Urothelium cell line (cell line): ENCODE data around the gene ACD.
"Not testable (repeated sequence)": the region's sequence is repeated elsewhere in the genome, so short reads cannot be mapped to it uniquely, and the experiment has no call there.

ENCODE experiments used
- DNase-seq: peaks from one replicate; pipeline ENCODE4 v3.0.0; 2011; ENCODE audit warnings: low spot score, mixed read lengths
- FAIRE-seq: peaks from 2 replicates; lab custom pipeline; 2011; peaks lifted over from hg19 to GRCh38; lab: Jason Lieb, UNC

Gene ACD

DNA sequence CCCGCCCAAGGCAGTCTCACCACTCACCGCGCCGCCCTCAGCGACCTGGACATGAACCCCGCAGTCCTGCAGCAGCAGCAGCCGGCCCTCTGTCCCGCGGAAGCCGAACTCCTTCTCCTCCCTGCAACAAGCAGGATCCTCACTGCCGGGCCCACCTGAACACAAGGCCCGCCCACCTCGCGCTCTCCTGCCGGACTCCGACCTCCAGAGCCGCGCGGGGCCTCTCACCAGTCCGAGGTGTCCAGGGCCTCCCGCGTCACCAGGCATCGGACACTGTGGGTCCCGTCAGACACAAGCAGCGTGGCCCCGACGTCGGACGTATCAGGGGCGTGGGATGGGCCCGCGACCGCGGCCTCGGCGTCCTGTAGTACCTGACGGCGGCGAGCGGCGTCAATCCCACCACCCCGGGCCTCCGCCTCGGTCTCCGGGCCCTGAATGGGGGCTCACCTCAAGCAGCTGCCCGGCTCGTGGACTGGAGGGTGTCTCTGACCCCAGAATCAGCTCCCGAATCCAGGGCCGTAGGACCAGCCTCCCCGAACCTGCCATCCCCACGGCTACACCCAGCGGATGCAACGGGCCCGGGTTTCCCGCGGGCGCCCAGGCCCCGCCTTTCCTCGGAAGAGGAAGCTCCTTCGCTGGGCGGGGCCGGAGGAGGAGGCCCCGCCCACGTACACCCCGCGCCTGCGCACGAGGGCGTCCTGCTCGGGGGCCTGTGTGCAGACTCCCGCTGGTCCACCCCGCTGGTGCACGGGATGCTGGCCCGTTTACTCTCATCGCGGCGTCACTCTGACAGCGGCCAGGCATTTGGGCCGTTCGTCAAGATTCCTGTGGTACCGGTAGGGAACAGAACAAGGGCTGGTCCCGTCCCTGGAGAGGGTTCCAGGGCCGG is at the start of gene ACD:
TSS of gene ACD (minus strand) at position 586 of the 889 bp plus-strand sequence. CDS start at position 546, 40 bp downstream.
- FAIRE-seq (peak; percentile 77), DNase-seq (peak; percentile 98)

DNA sequence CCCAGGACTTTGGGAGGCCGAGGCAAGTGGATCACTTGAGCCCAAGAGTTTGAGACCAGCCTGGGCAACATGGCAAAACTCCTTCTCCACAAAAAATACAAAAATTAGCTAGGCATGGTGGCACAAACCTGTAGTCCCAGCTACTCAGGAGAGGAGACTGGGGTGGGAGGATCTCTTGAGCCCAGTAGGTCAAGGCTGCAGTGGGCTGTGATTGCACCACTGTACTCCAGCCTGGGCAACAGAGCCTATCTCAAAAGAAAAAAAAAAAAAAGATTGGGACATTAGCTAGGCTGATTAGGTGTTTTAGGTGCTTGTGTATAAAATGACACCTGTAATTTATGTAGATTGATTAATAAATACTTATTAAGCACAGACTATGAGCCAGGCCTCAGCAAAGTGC is 49.0 kb upstream of the ACD start:
- DNase-seq (no peak), FAIRE-seq (no peak)

DNA sequence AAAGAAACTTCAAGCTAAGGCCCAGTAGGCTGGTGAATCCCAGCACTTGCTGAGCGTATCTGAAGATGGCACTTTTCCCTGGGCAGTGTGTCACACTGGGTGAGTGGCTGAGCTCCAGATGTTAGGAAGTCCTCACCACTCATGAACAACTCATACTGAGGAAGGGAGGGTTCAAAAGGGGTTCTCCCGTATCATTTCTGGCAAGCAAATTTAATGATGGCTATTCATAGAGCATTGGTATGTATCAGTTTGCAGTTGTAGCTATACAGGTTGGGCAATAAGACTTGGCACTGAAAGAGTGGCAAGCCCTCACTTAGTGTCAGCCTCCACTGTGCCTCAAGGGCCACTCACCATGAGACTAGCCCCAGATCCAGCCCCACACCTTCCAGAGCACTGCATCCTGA is 48.3 kb upstream of the ACD start:
- DNase-seq (no peak), FAIRE-seq (no peak)

- DNase-seq = no peak
- FAIRE-seq = no peak
Measured at GRCh38 chr16:67707790-67708189, 47.7 kb upstream of the ACD start.

DNA sequence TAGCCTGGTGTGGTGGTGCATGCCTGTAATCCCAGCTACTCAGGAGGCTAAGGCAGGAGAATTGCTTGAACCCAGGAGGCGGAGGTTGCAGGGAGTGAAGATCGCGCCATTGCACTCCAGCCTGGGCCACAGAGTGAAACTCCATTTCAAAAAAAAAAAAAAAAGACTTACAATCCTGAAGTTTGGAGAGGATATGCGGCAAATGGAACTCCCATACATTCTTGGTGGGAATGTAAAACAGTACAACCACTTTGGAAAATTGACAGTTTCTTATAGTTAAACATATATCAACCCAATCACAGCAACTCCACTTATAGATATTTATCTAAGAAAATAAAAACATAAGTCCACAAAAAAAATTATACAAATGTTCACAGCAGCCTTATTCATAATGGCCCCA is 47.1 kb upstream of the ACD start:
- DNase-seq (no peak), FAIRE-seq (no peak)

DNA sequence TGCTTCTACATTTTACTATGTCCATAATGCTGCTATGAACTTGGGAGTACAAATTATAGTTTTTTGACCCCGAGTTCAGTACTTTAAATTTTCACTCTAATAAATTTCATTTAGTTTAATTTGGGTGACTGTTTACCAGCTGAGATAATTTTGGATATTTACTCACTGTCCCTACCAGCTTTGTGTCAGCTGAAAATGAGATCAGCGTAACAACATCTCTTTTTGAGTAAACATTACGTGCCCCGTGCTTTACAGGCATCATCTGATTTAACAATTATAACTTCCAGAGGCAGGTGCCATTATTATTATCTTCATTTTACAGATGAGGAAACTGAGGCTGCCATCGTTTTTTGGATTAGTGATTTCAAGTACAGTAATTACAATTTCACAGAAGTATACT is 44.0 kb upstream of the ACD start:
- no peak for FAIRE-seq

GRCh38 chr16:67703626-67704025 is 43.6 kb upstream of the ACD start:
- FAIRE-seq (no peak), DNase-seq (no peak)

More for the DNA sequence above, 44.0 kb upstream of the ACD start:
- no peak for DNase-seq

GRCh38 chr16:67702130-67702529 is 42.1 kb upstream of the ACD start:
- FAIRE-seq = no peak

GRCh38 chr16:67701420-67701819 is 41.4 kb upstream of the ACD start:
- FAIRE-seq (no peak), DNase-seq (no peak)

More at GRCh38 chr16:67702130-67702529, 42.1 kb upstream of the ACD start:
- DNase-seq = no peak

DNA sequence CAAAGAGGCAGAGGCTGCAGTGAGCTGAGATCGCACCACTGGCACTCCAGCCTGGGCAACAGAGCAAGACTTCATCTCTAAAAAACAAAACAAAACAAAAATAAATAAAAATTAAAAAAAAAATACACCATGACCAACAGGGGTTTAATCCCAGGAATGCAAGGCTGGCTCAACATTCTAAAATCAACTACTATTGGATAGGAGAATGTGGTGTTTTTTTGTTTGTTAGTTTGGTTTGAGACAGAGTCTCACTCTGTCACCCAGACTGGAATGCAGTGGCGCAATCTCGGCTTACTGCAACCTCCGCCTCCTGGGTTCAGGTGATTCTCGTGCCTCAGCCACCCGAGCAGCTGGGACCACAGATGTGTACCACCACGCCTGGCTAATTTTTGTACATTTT is 39.2 kb upstream of the ACD start:
- no peak for DNase-seq
- FAIRE-seq = no peak

DNA sequence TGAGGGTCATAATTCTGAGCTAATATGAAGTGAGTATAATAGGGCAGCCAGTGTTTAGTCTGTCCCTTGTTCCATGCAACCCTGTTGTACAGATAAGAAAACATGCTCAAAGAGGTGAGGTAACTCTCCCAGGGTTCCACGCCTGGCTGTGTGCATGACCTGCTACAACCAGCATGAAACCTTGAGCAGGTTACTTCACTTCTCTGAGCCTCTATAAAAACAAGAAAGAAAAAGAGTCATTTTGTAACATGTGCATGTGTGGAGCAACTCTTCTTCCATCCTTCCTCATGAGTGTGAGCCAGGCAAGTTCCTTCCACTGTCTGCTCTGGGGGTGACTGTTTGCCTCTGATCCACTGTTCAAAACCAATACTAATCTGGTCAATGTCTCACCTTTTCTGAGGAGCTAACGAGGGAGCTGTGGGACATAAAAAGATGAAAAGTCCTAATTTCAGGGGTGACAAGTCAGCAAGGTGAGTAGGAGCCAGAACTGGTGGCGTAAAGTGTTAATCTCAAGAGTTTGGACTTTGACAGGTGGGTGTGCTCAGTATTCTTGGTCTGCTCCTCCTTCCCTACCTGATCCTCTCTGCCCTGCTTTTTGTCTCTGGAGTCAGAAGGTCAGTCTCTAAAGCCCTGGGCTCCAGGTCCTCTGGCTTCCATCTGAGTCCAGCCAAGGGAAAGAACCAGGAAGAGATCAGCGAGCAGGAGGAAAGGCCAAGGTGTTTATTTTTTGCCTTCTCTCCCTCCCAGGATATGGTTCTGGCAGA is 37.5 kb upstream of the ACD start:
- no peak for DNase-seq
- no peak for FAIRE-seq

- FAIRE-seq = no peak
- no peak for DNase-seq
Measured at GRCh38 chr16:67694611-67695010, 34.6 kb upstream of the ACD start.

DNA sequence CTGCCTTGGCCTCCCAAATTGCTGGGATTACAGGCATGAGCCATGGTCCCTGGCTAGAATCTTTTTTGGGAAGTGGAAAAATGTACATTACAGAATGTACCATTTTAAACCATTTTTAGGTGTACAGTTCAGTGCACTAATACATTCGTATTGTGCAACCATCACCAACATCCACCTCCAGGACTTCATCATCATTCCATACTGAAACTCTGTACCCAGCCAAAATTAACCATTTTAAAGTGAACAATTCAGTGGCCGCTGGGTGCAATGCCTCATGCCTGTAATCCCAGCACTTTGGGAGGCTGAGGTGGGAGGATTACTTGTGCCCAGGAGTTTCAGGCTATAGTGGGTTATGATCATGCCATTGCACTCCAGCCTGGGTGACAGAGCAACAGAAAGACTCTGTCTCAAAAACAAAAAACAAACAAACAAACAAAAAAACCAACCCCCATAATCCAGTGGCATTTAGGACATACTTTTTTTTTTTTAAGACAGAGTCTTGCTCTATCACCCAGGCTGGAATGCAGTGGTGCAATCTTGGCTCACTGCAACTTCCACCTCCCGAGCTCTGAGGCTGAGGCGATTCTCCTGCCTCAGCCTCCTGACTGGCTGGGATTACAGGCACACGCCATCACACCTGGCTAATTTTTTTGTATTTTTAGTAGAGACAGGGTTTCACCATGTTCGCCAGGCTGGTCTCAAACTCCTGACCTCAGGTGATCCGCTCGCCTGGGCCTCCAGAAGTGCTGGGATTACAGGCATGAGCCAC is 33.6 kb upstream of the ACD start:
- not testable (repeated sequence) for DNase-seq, FAIRE-seq

GRCh38 chr16:67685388-67686112 is 25.5 kb upstream of the ACD start:
- FAIRE-seq (no peak), DNase-seq (no peak)

DNA sequence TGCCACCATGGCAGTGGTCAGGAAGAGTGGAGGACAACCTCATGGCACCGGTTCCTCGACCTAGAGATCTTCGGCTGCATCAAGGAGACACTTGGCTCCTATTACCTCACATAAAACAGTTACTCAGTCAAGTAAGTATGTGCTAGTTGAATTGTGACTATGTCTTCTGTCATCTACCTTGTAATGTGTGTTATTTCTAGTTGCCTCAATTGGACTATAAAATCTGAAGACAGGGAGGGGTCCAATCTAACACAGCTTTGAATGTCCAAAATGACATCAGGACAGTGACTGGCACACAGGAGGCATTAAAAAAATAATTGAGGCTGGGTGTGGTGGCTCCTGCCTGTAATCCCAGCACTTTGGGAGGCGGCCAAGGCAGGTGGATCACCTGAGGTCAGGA is 23.7 kb upstream of the ACD start:
- DNase-seq = no peak
- FAIRE-seq = no peak

DNA sequence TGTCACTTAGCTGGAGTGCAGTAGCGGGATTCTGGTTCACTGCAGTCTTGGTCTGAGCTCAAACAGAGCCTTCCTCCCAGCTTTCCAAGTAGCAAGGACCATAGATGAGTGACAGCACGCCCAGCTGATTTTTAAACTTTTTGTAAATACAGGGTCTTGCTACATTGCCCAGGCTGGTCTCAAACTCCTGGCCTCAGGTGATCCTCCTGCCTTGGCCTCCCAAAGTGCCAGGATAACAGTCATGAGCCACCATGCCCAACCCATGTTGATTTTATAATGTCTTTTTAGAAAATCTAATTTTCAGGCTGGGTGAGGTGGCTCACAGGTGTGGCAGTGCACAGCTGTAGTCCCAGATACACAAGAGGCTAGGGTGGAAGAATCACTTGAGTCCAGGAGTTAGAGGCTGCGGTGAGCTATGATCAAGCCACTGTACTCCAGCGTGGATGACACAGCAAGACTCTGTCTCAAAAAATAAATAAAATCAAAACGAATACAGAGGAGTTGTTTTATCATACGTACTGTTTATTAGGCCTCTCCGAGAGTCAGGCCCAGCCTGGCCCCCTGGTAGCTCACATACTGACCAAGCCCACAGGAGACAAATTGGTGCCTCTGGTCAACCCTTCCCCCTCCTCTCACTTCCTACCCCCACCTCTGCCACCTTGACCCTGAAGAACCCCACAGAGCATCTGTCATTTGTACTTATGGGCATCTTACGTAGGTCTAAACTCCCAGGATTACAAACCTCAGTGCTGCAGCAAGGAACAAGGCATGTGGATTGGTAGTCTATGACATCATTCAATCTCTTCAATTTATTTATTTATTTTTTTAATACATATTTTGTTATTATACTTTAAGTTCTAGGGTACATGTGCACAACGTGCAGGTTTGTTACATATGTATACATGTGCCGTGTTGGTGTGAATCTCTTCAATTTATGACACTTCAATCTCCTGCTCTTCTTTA is 20.2 kb upstream of the ACD start:
- FAIRE-seq (no peak), DNase-seq (no peak)

DNA sequence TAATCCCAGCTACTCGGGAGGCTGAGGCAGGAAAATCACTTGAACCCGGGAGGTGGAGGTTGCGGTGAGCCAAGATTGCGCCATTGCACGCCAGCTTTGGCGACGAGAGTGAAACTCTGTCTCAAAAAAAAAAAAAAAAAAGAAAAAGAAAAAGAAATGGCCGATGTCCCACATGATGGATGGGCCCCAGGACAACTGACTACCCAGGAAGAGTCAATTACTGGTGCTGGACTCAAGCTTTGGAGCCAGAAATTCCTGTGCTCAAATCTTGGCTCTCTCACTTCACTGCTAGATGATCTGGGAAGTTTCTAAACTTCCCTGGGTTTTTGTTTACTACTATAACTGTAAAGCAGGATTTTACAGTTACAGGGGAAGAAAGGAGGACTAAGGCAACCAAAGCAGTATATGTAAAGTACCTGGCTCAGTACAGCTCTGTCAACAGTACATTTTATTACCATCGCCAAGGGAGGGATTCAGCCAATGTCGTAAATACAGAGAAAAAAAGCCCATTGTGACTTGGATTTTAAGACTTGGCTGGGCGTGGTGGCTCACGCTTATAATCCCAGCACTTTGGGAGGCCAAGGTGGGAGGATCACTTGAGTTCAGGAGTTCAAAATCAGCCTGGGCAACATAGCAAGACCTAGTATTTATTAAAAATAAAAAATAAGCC is 18.4 kb upstream of the ACD start:
- DNase-seq (no peak), FAIRE-seq (no peak)

- no peak for FAIRE-seq
- DNase-seq = no peak
Measured at GRCh38 chr16:67677712-67678111, 17.7 kb upstream of the ACD start.

- no peak for FAIRE-seq
- no peak for DNase-seq
Measured at GRCh38 chr16:67676939-67677338, 16.9 kb upstream of the ACD start.
